Right renal pelvis (tissue), 4 donors: ENCODE data around the gene GJC1. TPM values are rescaled to one million over a fixed set of nuclear protein-coding genes. Genes with fewer than 3 reads are reported as not detected.

Source experiments
- polyA plus RNA-seq, 4 donors: library from polyadenylated mRNA; unstranded; fragments of 120-200 nt; gene quantifications; one replicate each; pipeline ENCODE4 v1.2.1, GENCODE V29; 2013; ENCODE audit not compliant: insufficient read length in 4 of 4

GJC1 gene
- polyA plus RNA-seq, 4 donors: 20.4 to 23.2 (median 21.4) TPM

Other genes with a start within 250 kb of the GJC1 start
- gene MEIOC, start 173.8 kb downstream of the GJC1 start, polyA plus RNA-seq: 1 to 10 TPM; 1.6 to 2.1 (median 1.9) TPM
- 10 to 100 TPM; 33.1 to 38.6 (median 35.8) TPM for gene CCDC43, start 140.5 kb downstream of the GJC1 start, polyA plus RNA-seq
- 10 to 100 TPM in 2 of 4 donors, 1 to 10 TPM in 2; 9.2 to 13.9 (median 11.7) TPM for gene DBF4B, start 121.6 kb downstream of the GJC1 start, polyA plus RNA-seq
- 1 to 10 TPM; 2.2 to 3.7 (median 2.7) TPM for gene ADAM11, start 71.3 kb downstream of the GJC1 start, polyA plus RNA-seq
- 1 to 10 TPM; 1.0 to 1.8 (median 1.2) TPM for gene HIGD1B, start 17.6 kb upstream of the GJC1 start, polyA plus RNA-seq
- gene EFTUD2, start 69.2 kb upstream of the GJC1 start, polyA plus RNA-seq: 100 to 1,000 TPM; 101 to 120 (median 114) TPM
- under 1 TPM; 0.40 to 0.74 (median 0.52) TPM for gene GFAP, start 85.2 kb upstream of the GJC1 start, polyA plus RNA-seq
- 10 to 100 TPM; 10.5 to 12.3 (median 11.3) TPM for gene KIF18B, start 117.5 kb upstream of the GJC1 start, polyA plus RNA-seq
- gene C1QL1, start 138.0 kb upstream of the GJC1 start, polyA plus RNA-seq: 1 to 10 TPM; 1.7 to 4.0 (median 2.1) TPM
- gene DCAKD, start 221.3 kb upstream of the GJC1 start, polyA plus RNA-seq: 10 to 100 TPM; 49.7 to 59.9 (median 52.8) TPM
- gene NMT1, start 231.0 kb upstream of the GJC1 start, polyA plus RNA-seq: 10 to 100 TPM; 65.8 to 73.9 (median 67.3) TPM